ENCODE data around the gene AK4. TPM values are rescaled to one million over a fixed set of nuclear protein-coding genes. Genes with fewer than 3 reads are reported as not detected.

AK4 gene
- total RNA-seq, 4 donors from 2014 or later, result 39.9 to 83.2 (median 49.0) TPM

GRCh38 chr1:65170511-65171142, 22.6 kb downstream of the AK4 start:
- WGBS, 2 donors, result 27 to 37% methylated on average over 10 of the region's 10 CpGs
- intact Hi-C loops (cut with DNase I; ENCODE audit: low total_unique reads), result no loop called here
- peak in 1 of 2 donors; percentile 82 for DNase-seq (ENCODE audit: low spot score in 2 of 2)
- TF ChIP-seq POLR2A (IDR thresholded peaks at IDR 0.05), result no peak
- no peak overlapping the region for H3K4me3 ChIP-seq (ENCODE audit: low read depth, poor library complexity, severe bottlenecking)

- H3K4me3 ChIP-seq (ENCODE audit: low read depth, poor library complexity, severe bottlenecking), result no peak overlapping the region
- DNase-seq (ENCODE audit: low spot score in 2 of 2), result no peak
- TF ChIP-seq POLR2A (IDR thresholded peaks at IDR 0.05) (no peak), CTCF (IDR thresholded peaks at IDR 0.05) (no peak)
- intact Hi-C loops (cut with DNase I; ENCODE audit: low total_unique reads), result no loop called here
- WGBS, 2 donors, result 79 to 83% methylated on average over 14 of the region's 14 CpGs
These were observed 25.1 kb downstream of the AK4 start for GRCh38 chr1:65172936-65173690.

- H3K4me3 ChIP-seq (ENCODE audit: low read depth, poor library complexity, severe bottlenecking), result no peak overlapping the region
- TF ChIP-seq CTCF (IDR thresholded peaks at IDR 0.05) (no peak), POLR2A (IDR thresholded peaks at IDR 0.05) (no peak)
- 9 to 12% methylated on average over 3 of the region's 3 CpGs for WGBS, 2 donors
- peak; percentile 82 to 90 for DNase-seq (ENCODE audit: low spot score in 2 of 2)
- intact Hi-C loops (cut with DNase I; ENCODE audit: low total_unique reads), result no loop called here
These were observed 26.6 kb downstream of the AK4 start for GRCh38 chr1:65174585-65174984.

- intact Hi-C loops (cut with DNase I; ENCODE audit: low total_unique reads), result no loop called here
- no peak overlapping the region for H3K4me3 ChIP-seq (ENCODE audit: low read depth, poor library complexity, severe bottlenecking)
- DNase-seq (ENCODE audit: low spot score in 2 of 2), result peak in 1 of 2 donors; percentile 78
- TF ChIP-seq POLR2A (IDR thresholded peaks at IDR 0.05) (no peak), CTCF (IDR thresholded peaks at IDR 0.05) (no peak)
- WGBS, 2 donors, result 38 to 47% methylated on average over 13 of the region's 13 CpGs
These were observed 27.4 kb downstream of the AK4 start for GRCh38 chr1:65175171-65176055.

GRCh38 chr1:65176056-65176450, 28.1 kb downstream of the AK4 start:
- WGBS, 2 donors, result 58 to 71% methylated on average over 2 of the region's 2 CpGs
- intact Hi-C loops (cut with DNase I; ENCODE audit: low total_unique reads), result no loop called here
- no peak overlapping the region for H3K4me3 ChIP-seq (ENCODE audit: low read depth, poor library complexity, severe bottlenecking)
- TF ChIP-seq CTCF (IDR thresholded peaks at IDR 0.05) (no peak), POLR2A (IDR thresholded peaks at IDR 0.05) (no peak)
- DNase-seq (ENCODE audit: low spot score in 2 of 2), result no peak

GRCh38 chr1:65176591-65176990, 28.6 kb downstream of the AK4 start:
- intact Hi-C loops (cut with DNase I; ENCODE audit: low total_unique reads), result no loop called here
- 82 to 90% methylated on average over 3 of the region's 3 CpGs for WGBS, 2 donors
- no peak for DNase-seq (ENCODE audit: low spot score in 2 of 2)
- no peak overlapping the region for H3K4me3 ChIP-seq (ENCODE audit: low read depth, poor library complexity, severe bottlenecking)
- TF ChIP-seq POLR2A (IDR thresholded peaks at IDR 0.05) (no peak), CTCF (IDR thresholded peaks at IDR 0.05) (no peak)

Measured in lower leg skin (tissue), 4 donors.